Astrocyte (in vitro differentiated cells and primary cell): ENCODE measurements around the gene SLIT3.

Experiments used
- CTCF ChIP-seq: IDR thresholded peaks from 2 replicates; pipeline ENCODE4 v1.5.1; 2011; ENCODE audit warnings: low read depth, mild to moderate bottlenecking, inconsistent platforms, low read length, moderate library complexity; ENCODE audit not compliant: insufficient read depth
- EZH2 ChIP-seq: IDR thresholded peaks from 2 replicates; pipeline ENCODE4 v1.6.1; 2012; ENCODE audit warnings: mild to moderate bottlenecking, low read length, inconsistent platforms; ENCODE audit not compliant: insufficient read depth

GRCh38 chr5:168948746-168949145 lies 352.2 kb downstream of the SLIT3 start:
- TF ChIP-seq CTCF (no peak), EZH2 (no peak)
